SK-N-SH treated with all-trans-retinoic acid at 6 μM for 48 hours (cell line): ENCODE results near the gene FER.

Experiments used
- CREB5 ChIP-seq: fragments of 250-450 bp; sonication (Bioruptor Pico); IDR thresholded peaks from 2 replicates; pipeline ENCODE4 v1.5.1; 2020; ENCODE audit warnings: low read depth, mild to moderate bottlenecking, moderate library complexity
- GLIS3 ChIP-seq: fragments of 250-450 bp; sonication (Bioruptor Pico); IDR thresholded peaks from 2 replicates; pipeline ENCODE4 v1.5.0; 2020; ENCODE audit warnings: mild to moderate bottlenecking, moderate library complexity
- OSR1 ChIP-seq: fragments of 250-450 bp; sonication (Bioruptor Pico); IDR thresholded peaks from 2 replicates; pipeline ENCODE4 v1.8.0; 2022; ENCODE audit warnings: moderate library complexity, mild to moderate bottlenecking, inconsistent platforms
- RARB ChIP-seq: fragments of 250-450 bp; sonication (Bioruptor Pico); IDR thresholded peaks from 2 replicates; pipeline ENCODE4 v1.8.0; 2021; ENCODE audit warnings: mild to moderate bottlenecking, moderate library complexity
- SNAI2 ChIP-seq: fragments of 250-450 bp; sonication (Bioruptor Pico); IDR thresholded peaks from 2 replicates; pipeline ENCODE4 v1.5.0; 2020; ENCODE audit warnings: mild to moderate bottlenecking, moderate library complexity
- TF ChIP-seq, protein P1 (sequence below): fragments of 250-450 bp; sonication (Bioruptor Pico); IDR thresholded peaks from 2 replicates; pipeline ENCODE4 v1.8.0; 2020; ENCODE audit warnings: mild to moderate bottlenecking, moderate library complexity, borderline replicate concordance

DNA sequence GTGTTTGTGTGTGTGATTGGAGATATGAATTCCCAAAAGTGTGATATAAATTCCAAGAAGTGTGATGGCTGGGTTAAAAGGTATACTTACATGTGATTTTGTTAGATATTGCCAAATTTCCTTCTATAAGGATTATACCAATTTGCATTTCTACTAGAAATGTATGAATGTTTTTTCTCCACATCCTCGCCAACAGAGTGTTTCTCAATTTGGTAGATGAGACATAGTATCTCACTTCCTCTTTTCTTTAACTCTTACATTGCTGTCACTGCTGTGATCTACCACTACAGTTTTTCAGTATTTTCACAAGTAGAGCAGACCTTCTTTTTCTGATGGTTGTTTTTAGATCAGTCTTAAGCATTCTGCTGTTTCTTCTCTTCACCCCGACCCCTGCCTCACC is 111.3 kb downstream of the FER start:
- TF ChIP-seq OSR1 (no peak), SNAI2 (CRISPR knock-in tag) (no peak), GLIS3 (no peak), RARB (no peak), CREB5 (no peak)
- TF ChIP-seq, protein P1, sequence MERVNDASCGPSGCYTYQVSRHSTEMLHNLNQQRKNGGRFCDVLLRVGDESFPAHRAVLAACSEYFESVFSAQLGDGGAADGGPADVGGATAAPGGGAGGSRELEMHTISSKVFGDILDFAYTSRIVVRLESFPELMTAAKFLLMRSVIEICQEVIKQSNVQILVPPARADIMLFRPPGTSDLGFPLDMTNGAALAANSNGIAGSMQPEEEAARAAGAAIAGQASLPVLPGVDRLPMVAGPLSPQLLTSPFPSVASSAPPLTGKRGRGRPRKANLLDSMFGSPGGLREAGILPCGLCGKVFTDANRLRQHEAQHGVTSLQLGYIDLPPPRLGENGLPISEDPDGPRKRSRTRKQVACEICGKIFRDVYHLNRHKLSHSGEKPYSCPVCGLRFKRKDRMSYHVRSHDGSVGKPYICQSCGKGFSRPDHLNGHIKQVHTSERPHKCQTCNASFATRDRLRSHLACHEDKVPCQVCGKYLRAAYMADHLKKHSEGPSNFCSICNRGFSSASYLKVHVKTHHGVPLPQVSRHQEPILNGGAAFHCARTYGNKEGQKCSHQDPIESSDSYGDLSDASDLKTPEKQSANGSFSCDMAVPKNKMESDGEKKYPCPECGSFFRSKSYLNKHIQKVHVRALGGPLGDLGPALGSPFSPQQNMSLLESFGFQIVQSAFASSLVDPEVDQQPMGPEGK (CRISPR knock-in tag) = no peak
